Stomach (tissue), 4 donors: ENCODE data around the gene ZNG1F.
"Not testable (repeated sequence)": the region's sequence is repeated elsewhere in the genome, so short reads cannot be mapped to it uniquely, and the experiment has no call there.

Source experiments
- CTCF ChIP-seq, 7 experiments: fragments of 450-650 bp in 4 of 7; fragments of 200-600 bp in 3 of 7; sonication (generic) in 3 of 7; IDR thresholded peaks; one replicate each; pipeline ENCODE4 v1.5.1; 2016 to 2019; ENCODE audit warnings: antibody characterized with exemption in 7 of 7, control low read depth in 2 of 7, mild to moderate bottlenecking in 1 of 7
- POLR2AphosphoS5 ChIP-seq, 3 donors: sonication (generic); formaldehyde crosslinking; IDR thresholded peaks; one replicate each; pipeline ENCODE4 v1.6.1; 2016; ENCODE audit warnings: antibody characterized with exemption in 3 of 3

- not testable (repeated sequence) for TF ChIP-seq POLR2AphosphoS5, CTCF (IDR thresholded peaks at IDR 0.05)
These were observed 75.8 kb downstream of the ZNG1F start for GRCh38 chr9:41113348-41113747.
